Frontal cortex (tissue), 4 donors: ENCODE results near the gene AP1B1. TPM values are rescaled to one million over a fixed set of nuclear protein-coding genes. Genes with fewer than 3 reads are reported as not detected.

Experiments
- DNase-seq, 2 donors: peaks; one replicate each; pipeline ENCODE4 v3.0.0; 2012; ENCODE audit warnings: low spot score in 2 of 2
- FAIRE-seq: peaks from 2 replicates; lab custom pipeline; 2012; peaks lifted over from hg19 to GRCh38; lab: Jason Lieb, UNC
- total RNA-seq: library from RNA; depleted of rRNA; stranded (reverse); fragments of >200 nt; gene quantifications from one replicate; pipeline ENCODE4 v1.2.3, GENCODE V29; 2014
- donor health status: control.
- donor health status: control.
- donor health status: control.

The AP1B1 gene
- total RNA-seq, 1 donor from 2014 or later, result 44.8 TPM

DNA sequence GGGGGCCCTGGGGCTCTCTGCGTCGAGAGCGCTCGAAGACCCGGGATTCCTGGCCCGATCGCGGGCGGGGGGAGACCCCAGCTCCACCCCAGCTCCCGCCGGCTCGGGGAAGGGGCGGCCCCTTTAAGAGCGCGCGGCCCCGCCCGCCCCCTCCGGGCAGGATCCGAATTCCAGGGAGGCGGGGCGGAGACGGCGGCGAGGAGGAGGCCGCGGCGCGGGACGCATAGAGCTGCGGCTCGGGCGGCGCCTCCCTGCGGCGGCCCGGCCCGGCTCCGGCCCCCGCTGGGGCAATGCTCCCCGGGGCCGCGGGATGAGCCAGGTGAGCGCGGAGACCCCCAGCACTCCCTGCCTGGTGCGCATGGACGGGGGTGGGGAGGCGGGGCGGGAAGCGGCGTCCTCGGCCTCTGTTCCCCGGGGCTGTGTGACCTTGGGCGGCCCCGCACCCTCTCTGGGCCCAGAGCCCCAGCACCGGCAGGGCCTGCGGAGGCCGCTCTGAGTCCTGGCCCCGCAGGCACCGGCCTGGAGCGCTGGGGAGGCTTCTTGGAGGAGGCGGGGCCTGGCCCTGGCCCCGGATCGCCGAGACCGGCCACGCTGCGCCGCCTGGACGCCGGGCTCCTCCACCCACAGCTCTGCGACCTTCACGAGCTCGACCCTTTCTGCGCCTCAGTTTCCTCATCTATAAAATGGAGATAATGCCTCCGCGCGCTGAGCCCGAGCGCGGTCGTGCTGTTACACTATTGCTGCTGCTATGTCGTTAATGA is 81.4 kb downstream of the AP1B1 start:
- FAIRE-seq, result no peak
- DNase-seq, result peak; percentile 84 to 87

DNA sequence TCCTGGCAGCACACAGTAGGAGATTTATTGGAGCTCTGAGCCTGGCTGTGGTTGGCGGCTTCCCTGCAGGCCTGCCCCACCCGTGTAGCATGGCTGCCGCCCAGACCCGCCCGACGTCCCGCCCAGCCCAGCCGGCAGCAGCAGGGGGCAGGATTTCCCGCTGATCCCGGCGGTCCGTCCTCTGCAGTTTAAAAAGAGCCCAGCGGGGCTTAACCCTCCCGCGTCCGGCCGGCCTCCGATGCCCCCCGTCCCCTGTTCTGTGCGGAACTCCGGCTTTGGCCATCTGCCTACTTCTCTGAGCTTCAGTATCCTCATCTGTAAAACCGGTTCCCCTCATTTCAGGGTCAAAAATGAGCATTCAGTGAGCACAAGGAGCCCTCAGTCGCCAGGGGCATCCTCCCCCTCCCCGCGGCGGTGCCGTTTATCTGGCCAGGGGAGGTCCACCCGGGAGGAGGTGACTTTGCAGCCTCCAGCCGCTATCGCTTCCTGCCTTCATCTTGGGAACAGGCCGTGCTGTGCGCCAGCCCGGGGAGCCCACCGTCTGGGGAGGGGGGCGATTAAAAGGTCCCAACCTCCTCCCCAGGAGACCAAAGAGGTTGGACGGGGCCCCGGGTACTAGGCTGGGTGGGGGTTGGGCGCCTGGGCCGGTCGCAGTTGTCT is 82.1 kb downstream of the AP1B1 start, which contains the start of gene GAS2L1:
TSS of gene GAS2L1 (plus strand) at position 476 of the 660 bp plus-strand sequence. CDS start 1,456 bp downstream, outside the sequence.
- DNase-seq (peak; percentile 85 to 90), FAIRE-seq (no peak)

DNA sequence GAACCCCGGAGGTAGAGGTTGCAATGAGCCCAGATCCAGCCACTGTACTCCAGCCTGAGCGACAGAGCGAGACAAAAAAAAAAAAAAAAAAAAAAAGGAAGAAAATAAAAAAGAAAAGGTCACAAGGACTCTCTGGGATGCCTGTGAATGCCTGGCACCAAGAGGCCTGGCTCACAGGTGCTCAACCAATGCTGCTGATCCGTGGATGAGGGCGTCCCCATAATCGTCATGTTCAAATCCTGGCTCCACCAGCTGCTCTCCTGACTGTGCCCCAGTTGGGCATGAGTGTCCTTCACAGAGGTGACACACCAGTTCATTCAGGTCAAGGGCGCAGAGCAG is 82.6 kb downstream of the AP1B1 start:
- FAIRE-seq (no peak), DNase-seq (no peak)

DNA sequence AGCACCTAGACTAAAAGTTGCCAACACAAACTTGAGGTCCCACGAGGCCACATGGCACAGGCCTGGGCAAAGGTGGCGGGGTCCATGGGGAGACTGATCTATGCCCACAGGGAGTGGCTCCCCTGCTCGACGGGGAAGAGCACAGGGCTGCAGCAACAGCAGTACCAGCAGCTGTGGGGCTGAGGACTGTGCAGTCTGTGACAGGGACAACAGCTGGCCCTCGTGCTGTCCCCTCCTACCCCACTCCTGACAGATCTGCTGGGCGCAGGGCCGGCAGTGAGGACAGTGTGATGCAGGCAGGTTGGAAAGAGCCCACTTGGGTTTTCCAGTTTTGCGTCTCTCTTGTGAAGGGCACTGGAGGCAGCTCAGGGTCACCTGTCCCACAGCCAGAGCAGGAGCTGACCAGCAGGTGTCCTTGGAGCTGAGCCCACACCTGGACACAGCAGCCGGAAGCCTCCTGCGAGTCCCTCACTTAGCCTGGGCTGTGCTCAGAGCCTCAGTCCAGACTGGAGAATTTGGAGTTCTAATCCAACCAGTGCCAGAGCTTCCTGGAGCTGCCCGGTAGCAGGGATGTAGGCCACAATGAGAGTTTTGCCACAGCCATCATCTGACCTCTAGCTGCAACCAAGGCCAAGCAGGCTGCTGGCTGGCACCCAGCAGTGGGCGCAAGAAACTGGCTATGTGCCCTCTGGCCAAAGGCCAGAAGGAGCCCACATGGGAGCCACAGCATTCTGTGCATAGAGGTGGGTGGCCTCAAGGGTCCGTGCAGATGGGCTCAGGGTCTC is 85.5 kb downstream of the AP1B1 start:
- no peak for FAIRE-seq
- DNase-seq, result peak in 1 of 2 donors; percentile 41

DNA sequence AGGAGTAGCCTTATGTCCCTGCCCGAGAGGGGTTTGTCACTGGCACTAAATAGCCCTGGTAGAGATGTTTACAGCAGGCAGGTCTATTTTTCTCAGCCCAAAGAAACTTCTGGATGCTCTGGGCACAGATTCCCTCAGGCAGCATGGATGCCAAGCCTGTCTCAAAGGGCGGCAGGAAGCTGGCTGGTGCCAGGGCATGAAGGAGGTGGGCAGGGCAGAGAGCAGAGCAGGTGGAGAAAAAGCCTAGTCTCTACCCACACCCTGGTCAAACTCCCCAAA is 86.0 kb downstream of the AP1B1 start:
- DNase-seq (no peak), FAIRE-seq (no peak)

DNA sequence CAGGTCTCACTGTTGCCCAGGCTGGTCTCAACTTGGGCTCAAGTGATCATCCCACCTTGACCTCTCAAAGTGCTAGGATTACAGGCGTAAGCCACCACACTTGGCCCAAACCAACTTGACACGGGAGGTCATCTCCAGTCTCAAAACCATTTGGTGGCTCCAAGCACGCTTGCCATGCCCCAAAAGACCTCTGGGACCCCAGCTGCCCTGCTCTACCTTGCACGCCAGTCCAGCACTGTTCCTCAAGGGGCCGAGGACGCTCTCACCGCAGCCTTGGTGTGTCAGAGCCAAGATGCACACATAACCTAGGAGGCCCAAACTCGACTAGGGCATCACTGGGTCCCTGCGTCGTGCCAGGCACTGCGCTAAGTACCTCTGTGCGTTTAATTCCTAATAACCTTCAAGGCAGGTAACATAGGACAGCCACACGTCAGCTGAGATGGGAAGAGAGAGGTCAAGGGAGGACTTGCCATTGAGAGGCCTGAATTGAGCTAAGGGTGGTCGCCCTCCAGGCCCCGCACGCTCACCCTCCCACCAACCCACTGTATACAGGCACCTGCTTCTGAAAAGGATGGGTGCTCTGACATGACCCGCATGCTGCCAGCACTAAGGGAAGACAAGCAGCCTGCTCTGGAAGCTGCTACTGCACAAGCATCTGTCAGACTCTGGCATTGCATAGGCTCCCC is 86.5 kb downstream of the AP1B1 start:
- no peak for FAIRE-seq
- DNase-seq, result no peak

DNA sequence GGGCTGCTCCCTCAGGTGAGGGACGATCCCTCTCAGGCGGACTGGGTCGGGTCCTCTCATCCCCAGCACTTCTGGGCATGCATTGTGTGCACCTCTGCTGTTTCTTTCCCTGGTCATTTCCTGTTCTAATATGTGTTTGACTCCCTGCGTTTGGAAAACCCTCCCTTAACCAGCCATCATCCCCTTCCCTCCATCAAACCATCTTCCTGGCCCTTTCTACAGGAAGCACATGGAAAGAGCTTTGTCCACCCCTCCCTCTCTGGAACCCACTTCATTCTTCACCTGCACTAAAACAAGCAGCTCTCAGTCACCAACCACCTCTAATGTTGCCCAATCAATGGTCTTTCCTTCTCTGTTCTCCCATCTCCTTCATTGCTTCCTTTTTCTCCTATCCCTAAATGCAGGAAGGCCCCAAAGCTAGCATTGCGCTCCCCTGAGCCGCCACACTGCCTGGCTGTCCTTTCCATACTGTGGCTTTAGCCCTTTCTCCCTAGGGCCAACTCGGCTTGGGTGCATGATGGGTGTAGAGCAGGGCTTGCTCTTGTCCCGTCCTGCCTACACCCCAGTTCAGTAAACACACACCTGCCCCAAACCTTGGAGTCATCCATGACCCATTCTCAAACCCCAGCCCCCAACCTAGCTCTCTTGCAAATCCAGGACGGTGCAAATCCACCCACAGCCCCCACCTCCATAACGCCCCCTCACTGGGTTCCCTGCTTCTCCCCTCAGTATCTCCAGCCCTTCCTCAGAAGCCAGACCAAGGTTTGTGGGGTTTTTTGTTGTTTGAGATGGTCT is 87.4 kb downstream of the AP1B1 start:
- FAIRE-seq (no peak), DNase-seq (no peak)

DNA sequence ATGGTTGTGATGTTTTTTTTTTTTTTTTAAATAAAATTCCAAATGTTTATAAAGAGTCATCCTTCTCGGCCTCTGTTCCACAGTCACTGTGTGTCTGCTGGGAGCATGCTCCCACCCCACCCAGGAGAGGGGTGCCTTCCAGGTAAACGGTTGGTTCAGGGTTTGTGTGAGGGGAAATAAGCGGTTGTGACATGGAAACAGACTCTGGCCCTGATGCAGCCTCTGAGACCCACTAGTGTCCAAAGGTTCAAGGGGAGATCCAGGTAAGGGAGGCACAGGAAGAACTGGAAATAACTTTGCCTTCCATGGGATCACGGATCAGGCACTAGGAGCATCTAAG is 87.9 kb downstream of the AP1B1 start:
- no peak for FAIRE-seq

DNA sequence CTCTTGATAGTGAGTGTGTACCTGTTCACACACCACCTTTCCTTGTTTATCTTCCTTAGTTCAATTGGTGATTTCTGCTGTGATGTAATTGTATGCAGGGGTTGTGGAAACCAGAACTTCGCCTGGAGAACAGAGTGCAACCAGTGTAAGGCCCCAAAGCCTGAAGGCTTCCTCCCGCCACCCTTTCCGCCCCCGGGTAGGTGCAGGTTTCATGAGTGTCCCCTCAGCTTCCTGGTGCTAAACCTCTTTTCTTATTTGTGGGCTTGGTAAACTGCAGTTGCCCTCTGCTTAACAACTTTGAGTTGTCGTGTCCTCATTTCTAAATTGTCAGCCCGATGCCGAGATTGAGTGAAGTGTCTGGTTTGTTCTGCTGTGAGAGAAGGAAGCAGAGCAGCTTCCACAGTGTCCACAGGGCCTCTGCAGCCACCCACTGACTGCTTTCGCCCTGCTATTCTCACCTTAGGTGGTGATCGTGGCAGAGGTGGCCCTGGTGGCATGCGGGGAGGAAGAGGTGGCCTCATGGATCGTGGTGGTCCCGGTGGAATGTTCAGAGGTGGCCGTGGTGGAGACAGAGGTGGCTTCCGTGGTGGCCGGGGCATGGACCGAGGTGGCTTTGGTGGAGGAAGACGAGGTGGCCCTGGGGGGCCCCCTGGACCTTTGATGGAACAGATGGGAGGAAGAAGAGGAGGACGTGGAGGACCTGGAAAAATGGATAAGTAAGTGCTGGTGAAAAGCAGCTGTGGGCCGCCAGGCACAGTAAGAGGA is 89.1 kb downstream of the AP1B1 start:
- FAIRE-seq (no peak), DNase-seq (no peak)

More for the DNA sequence above, 87.9 kb downstream of the AP1B1 start:
- DNase-seq, result no peak

DNA sequence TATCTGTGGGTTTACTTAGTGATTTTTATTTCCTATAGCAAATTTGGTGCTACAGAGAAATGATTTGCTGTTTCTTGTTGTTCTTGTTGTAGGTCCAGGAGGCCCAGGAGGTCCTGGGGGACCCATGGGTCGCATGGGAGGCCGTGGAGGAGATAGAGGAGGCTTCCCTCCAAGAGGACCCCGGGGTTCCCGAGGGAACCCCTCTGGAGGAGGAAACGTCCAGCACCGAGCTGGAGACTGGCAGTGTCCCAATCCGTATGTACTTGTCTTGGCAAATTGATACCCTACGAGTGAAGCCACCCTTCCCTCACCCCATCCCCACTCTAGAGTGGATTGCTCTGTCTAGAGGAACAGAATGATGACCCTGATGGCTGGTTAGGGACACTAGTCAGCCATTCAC is 89.7 kb downstream of the AP1B1 start:
- DNase-seq, result no peak
- no peak for FAIRE-seq

DNA sequence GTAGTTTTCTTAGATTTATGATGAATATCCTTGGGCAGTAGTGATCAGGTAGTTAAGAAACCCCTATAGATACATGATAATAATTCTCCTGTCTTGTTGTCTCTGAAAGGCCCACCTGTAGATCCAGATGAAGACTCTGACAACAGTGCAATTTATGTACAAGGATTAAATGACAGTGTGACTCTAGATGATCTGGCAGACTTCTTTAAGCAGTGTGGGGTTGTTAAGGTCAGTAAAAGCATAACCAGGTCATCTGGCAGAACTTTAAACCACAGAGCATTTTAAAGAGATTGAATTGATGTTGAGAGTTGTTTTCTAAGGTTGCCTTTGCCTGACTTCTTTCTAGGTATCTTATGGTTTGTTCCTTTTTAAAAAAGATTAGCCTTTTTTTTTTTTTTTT is 96.0 kb downstream of the AP1B1 start:
- DNase-seq (no peak), FAIRE-seq (no peak)

DNA sequence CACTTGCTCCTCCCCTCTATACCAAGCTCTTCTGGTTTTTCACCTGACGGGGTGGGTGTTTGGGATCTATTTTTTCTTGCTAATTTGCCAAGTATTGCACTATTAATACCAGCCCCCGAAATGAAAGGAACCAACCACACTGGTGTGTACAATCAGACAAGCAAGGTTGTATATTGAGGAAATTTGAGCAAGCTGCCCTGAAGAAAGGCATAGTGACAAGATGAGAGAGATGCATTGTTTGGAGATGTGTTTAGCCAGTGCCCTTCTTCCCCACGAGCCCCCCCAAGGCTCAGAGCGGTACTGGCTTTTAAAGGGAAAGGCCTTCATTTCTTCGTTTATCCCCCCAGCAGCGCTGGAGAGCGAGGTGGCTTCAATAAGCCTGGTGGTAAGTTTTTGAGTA is 97.2 kb downstream of the AP1B1 start:
- DNase-seq (no peak), FAIRE-seq (no peak)

DNA sequence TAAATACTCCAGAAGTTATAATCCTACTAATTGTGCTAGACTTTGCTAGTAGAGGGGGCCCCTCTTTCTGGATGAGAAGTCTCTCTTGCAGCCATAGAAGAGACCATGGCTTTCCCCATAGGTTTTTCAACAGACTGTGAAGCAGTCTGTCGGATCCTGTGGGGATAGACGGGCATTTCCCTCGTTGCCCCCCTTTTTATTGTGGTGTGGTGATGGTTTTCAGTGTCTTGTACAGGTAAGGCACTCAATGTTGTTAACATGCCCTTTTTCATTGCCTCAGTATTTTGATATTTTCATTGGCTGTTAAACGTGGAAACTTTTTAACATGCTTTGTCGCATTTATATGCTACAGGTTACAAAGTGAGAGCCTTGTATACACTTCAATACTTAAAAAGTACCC is 98.3 kb downstream of the AP1B1 start:
- DNase-seq (no peak), FAIRE-seq (no peak)

DNA sequence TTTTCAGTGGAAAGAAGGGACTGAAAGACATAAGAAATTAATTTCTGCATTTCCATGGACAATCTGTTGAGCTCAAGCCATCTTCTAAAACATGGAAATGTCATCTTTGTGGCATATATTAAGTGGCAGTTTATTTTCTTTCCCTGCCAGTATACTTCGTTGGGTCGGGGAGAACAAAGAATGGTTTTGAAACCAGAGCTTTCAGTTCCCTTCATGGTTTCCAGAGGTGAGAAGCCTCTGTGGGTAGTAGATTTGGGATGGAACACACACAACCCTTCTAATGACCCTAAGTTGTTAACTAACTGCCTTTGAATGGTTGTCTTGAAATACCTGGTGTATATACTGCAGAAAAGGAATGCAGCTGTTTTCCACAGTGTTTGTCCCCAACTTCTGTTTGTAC is 99.5 kb downstream of the AP1B1 start:
- no peak for DNase-seq
- FAIRE-seq, result no peak

DNA sequence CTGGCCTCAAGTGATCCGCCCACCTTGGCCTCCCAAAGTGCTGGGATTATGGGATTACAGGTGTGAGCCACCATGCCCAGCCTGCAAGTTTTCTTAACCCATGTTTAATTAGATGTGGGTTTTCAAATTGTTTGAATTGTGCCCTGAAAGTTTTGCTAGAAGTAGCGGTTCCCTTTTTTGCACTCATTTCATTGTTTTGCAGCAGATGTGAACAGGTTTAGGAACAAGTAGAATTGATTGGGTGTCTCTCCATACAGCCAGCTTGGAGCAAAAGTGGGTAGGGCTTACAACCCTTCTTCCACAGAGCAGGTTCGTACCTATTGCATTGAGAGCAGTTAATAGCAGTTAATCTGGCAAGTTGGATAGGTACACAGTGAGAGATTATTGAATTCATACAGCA is 104.2 kb downstream of the AP1B1 start:
- DNase-seq, result no peak
- FAIRE-seq, result no peak

DNA sequence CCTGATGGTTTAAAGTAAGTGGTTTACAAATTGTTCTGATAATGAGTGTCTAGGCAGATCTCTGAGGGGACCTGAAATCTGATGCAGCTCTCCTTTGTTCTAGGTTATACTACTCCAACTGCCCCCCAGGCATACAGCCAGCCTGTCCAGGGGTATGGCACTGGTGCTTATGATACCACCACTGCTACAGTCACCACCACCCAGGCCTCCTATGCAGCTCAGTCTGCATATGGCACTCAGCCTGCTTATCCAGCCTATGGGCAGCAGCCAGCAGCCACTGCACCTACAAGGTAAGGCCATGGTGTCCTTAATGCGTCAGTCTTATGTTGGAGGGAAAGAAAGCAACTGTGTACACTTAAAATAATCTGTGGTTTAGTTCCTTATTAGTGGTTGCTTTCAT is 110.4 kb downstream of the AP1B1 start:
- FAIRE-seq (no peak), DNase-seq (no peak)
